Prostate gland (tissue), 2 donors: ENCODE data around the gene TMEM131L.

Experiments used
- CTCF ChIP-seq, 4 experiments: fragments of 200-600 bp in 2 of 4; fragments of 450-650 bp in 2 of 4; sonication (generic) in 2 of 4; IDR thresholded peaks; 1 replicate in 3 of 4; 2 replicates in 1 of 4; pipeline ENCODE4 v1.5.1; 2016 to 2019; ENCODE audit warnings: antibody characterized with exemption in 4 of 4, mild to moderate bottlenecking in 2 of 4, moderate library complexity in 2 of 4
- POLR2A ChIP-seq: fragments of 450-650 bp; IDR thresholded peaks from one replicate; pipeline ENCODE4 v1.6.1; 2016; ENCODE audit warnings: antibody characterized with exemption, mild to moderate bottlenecking
- POLR2AphosphoS5 ChIP-seq: sonication (generic); formaldehyde crosslinking; IDR thresholded peaks from one replicate; pipeline ENCODE4 v1.6.1; 2017; ENCODE audit warnings: antibody characterized with exemption

DNA sequence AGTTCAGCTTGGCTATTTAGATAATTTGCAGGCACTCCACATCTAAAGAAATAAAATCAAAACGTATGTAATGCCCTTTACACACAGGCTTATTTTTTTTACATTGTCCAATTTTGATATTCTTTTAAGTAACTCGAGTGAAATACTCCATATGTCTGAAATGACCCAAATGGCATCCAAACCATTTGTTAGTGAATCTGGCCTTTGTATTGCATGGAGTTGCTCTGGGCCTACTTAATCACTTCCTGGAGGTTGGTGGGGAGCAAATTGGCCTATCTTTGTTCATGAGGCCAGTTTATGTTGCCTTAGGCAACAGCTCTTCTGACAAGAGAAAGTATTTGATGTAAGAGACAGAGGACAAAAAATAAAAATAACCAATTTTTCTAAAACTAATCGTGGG, 47.6 kb upstream of the TMEM131L start:
- TF ChIP-seq CTCF (IDR thresholded peaks at IDR 0.05) = no peak
- no peak for TF ChIP-seq POLR2AphosphoS5
- no peak for TF ChIP-seq POLR2A
